IMR-90 (cell line): Measurements from ENCODE around the gene DDI2.

Source experiments
- BHLHE40 ChIP-seq: fragments of 150-350 bp; IDR thresholded peaks from 2 replicates; pipeline ENCODE4 v1.6.1; 2016; ENCODE audit warnings: mild to moderate bottlenecking, low read depth, low read length
- CEBPB ChIP-seq: IDR thresholded peaks from 2 replicates; pipeline ENCODE4 v1.6.1; 2012; ENCODE audit warnings: low read depth, low read length, improper control_type of control experiment
- MAFK ChIP-seq: IDR thresholded peaks from 2 replicates; pipeline ENCODE4 v1.6.1; 2012; ENCODE audit warnings: low read depth, low read length, improper control_type of control experiment
- MAZ ChIP-seq: IDR thresholded peaks from 2 replicates; pipeline ENCODE4 v1.6.1; 2012; ENCODE audit warnings: low read depth, mild to moderate bottlenecking, low read length, improper control_type of control experiment, moderate library complexity, borderline replicate concordance
- MXI1 ChIP-seq: IDR thresholded peaks from 2 replicates; pipeline ENCODE4 v1.6.1; 2012; ENCODE audit warnings: low read depth, mild to moderate bottlenecking, low read length, moderate library complexity, borderline replicate concordance
- POLR2A ChIP-seq: IDR thresholded peaks from 2 replicates; pipeline ENCODE4 v1.6.1; 2012; ENCODE audit warnings: mild to moderate bottlenecking, low read depth, low read length
- RAD21 ChIP-seq: IDR thresholded peaks from 2 replicates; pipeline ENCODE4 v1.6.1; 2012; ENCODE audit warnings: low read length, improper control_type of control experiment
- RCOR1 ChIP-seq: IDR thresholded peaks from 2 replicates; pipeline ENCODE4 v1.6.1; 2012; ENCODE audit warnings: mild to moderate bottlenecking, low read length, improper control_type of control experiment; ENCODE audit not compliant: insufficient replicate concordance
- RFX5 ChIP-seq: IDR thresholded peaks from 2 replicates; pipeline ENCODE4 v1.8.0; 2012; ENCODE audit warnings: low read depth, mild to moderate bottlenecking, low read length, moderate library complexity
- SMC3 ChIP-seq: fragments of 150-350 bp; IDR thresholded peaks from 2 replicates; pipeline ENCODE4 v1.6.1; 2016; ENCODE audit warnings: low read depth, mild to moderate bottlenecking, antibody characterized with exemption, low read length, moderate library complexity
- TF ChIP-seq, protein P1 (sequence below): conservative IDR thresholded peaks from 2 replicates; pipeline ENCODE4 v1.5.1; 2012; ENCODE audit warnings: mild to moderate bottlenecking, low read depth, low read length, improper control_type of control experiment
- TF ChIP-seq, protein P2 (sequence below): fragments of 150-350 bp; IDR thresholded peaks from 2 replicates; pipeline ENCODE4 v1.6.1; 2016; ENCODE audit warnings: low read depth, mild to moderate bottlenecking, low read length, moderate library complexity, borderline replicate concordance
- TF ChIP-seq, protein P3 (sequence below): fragments of 150-350 bp; IDR thresholded peaks from 2 replicates; pipeline ENCODE4 v1.6.1; 2017; ENCODE audit warnings: mild to moderate bottlenecking, antibody characterized with exemption, low read length, low read depth

DNA sequence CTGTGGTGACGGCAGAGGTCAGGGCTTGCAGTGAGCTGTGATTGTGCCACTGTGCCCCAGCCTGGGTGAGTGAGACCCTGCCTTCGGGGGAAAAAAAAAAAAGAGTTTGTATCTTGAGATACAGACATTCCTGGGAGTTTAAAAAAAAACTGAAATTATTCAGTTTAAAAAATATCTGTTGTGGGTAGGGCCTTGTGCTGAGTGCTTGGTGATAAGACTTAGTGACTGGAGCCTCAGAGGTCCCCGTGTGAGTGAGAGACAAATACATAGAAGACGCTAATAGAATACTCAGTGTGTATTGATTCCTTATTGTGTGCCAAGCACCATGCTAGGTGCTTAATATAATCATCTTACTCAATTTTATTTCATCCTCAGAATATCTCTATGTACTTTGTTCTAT, 22.7 kb downstream of the DDI2 start:
- TF ChIP-seq, protein P1, sequence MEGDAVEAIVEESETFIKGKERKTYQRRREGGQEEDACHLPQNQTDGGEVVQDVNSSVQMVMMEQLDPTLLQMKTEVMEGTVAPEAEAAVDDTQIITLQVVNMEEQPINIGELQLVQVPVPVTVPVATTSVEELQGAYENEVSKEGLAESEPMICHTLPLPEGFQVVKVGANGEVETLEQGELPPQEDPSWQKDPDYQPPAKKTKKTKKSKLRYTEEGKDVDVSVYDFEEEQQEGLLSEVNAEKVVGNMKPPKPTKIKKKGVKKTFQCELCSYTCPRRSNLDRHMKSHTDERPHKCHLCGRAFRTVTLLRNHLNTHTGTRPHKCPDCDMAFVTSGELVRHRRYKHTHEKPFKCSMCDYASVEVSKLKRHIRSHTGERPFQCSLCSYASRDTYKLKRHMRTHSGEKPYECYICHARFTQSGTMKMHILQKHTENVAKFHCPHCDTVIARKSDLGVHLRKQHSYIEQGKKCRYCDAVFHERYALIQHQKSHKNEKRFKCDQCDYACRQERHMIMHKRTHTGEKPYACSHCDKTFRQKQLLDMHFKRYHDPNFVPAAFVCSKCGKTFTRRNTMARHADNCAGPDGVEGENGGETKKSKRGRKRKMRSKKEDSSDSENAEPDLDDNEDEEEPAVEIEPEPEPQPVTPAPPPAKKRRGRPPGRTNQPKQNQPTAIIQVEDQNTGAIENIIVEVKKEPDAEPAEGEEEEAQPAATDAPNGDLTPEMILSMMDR: no peak
- no peak for TF ChIP-seq RAD21
- no peak for TF ChIP-seq POLR2A
- TF ChIP-seq MAFK: no peak
- no peak for TF ChIP-seq RFX5
- TF ChIP-seq, protein P2, sequence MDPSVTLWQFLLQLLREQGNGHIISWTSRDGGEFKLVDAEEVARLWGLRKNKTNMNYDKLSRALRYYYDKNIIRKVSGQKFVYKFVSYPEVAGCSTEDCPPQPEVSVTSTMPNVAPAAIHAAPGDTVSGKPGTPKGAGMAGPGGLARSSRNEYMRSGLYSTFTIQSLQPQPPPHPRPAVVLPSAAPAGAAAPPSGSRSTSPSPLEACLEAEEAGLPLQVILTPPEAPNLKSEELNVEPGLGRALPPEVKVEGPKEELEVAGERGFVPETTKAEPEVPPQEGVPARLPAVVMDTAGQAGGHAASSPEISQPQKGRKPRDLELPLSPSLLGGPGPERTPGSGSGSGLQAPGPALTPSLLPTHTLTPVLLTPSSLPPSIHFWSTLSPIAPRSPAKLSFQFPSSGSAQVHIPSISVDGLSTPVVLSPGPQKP: no peak
- TF ChIP-seq CEBPB: no peak
- TF ChIP-seq, protein P3, sequence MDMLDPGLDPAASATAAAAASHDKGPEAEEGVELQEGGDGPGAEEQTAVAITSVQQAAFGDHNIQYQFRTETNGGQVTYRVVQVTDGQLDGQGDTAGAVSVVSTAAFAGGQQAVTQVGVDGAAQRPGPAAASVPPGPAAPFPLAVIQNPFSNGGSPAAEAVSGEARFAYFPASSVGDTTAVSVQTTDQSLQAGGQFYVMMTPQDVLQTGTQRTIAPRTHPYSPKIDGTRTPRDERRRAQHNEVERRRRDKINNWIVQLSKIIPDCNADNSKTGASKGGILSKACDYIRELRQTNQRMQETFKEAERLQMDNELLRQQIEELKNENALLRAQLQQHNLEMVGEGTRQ: no peak
- TF ChIP-seq BHLHE40: no peak
- no peak for TF ChIP-seq MAZ
- TF ChIP-seq SMC3: no peak
- TF ChIP-seq RCOR1: no peak
- no peak for TF ChIP-seq MXI1
